Activated CD4-positive, alpha-beta T cell treated with anti-CD3 and anti-CD28 coated beads, Interleukin-2, amount 50 U/mL, for 1 hour (primary cell): ENCODE data around the gene TMEM212.
"Not testable (repeated sequence)": the region's sequence is repeated elsewhere in the genome, so short reads cannot be mapped to it uniquely, and the experiment has no call there.

ENCODE experiments used
- DNase-seq: peaks from one replicate; pipeline ENCODE4 v3.0.0-alpha.2; 2020

TMEM212 gene

GRCh38 chr3:171835116-171835515, 8.0 kb upstream of the TMEM212 start:
- no peak for DNase-seq

- DNase-seq: no peak
These were observed 7.5 kb upstream of the TMEM212 start for GRCh38 chr3:171835613-171836012.

DNA sequence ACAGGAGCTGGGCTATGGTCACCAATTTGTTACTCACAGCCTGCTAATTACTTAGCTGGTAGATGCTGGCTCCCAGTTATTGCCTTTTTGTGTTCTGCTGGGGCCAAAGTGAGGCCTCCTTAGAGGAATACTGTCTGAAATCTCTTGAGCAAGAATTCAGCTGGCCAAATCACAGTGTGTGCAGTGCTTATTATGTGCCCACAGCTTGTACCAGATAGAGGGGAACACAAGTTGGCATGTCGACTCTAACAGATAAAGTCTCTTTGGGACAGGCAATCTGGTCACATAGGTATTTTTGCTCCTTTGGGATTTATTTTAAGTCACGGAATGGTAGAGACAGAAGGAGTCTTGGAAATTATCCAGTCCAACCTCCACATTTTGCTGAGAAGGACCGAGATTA, 6.3 kb upstream of the TMEM212 start:
- DNase-seq: no peak

DNA sequence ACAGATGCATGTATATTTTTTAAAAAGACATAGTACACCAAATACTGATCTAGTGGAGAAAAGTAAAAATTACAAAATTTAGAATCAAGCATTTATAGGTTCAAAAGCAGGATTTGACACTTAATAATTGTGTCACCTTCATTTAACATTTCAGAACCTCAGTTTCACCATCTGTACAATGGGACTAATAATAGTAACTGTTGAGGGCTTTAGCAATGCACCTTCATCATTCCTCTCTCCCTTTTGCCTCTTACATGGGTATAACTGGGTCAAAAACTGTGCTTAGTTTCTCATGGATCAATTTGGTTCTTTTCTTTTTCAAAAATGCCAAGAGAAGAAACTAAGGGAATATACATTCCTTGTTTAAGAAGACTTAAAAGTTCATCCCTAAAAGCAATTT, 5.5 kb upstream of the TMEM212 start:
- DNase-seq: no peak

DNA sequence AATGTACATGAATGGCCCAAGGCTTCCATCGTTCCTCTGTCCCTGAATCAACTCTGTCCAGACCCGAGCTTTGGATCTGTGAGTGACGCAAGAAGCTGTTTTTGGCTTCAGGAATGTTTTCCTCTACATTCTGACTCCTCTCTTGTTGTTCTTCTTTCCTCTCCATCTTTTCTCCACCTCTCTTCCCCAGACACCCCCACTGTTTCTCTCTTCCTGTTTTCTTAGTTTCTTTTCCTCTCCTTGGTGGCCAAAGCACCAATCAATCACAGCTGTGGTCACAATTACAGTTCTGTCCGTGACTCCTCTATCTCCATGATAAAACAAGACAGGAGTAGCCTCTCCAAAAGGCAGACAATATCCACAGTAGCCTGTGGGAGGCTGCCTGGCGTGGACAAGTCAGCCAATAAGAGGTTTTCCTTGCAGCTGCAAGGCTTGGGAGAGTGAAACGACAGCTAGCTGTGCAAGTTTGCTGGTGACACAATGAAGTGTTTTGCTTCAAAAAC, 4.9 kb upstream of the TMEM212 start:
- DNase-seq: no peak

GRCh38 chr3:171839270-171839669, 3.9 kb upstream of the TMEM212 start:
- DNase-seq: no peak

DNA sequence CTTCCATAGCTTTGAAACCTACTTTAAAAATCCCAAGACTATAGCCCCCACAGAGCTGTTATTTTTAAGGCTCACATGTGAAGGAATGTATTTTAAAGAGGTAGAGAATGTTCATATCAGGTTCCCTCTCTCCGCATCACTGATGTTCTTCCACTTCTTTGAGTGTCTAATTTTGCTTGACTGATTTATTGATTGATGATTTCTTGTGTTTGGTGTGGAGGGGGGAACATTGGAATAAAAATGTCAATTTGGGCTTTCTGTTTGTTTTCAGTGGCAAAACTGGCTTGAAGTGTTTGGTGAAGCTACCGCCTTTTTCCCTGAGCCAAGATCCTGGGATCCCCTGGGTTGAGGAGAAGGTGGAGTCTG, 2.7 kb upstream of the TMEM212 start:
- no peak for DNase-seq

- DNase-seq: no peak
These were observed 2.1 kb upstream of the TMEM212 start for GRCh38 chr3:171840811-171841619.

GRCh38 chr3:171841620-171842000, 1.5 kb upstream of the TMEM212 start:
- DNase-seq: no peak

DNA sequence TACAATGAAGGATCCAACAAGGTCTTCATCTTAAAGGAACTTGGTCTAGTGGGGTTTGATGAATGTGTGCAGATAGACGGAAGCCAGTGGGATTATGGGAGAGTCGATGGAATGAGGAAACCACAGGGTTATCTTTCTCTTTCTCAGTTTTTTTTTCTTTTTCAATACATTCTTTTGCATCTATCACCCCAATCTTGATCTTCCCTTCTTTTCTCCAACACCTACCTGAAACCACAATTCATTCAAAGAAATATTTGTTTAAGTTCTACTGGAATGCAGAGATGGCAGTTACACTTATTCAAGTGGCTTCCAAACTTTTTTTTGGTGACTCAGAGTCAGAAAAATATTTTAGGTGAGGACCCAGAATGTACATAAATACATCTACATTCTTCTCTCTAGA, 1.7 kb downstream of the TMEM212 start:
- no peak for DNase-seq

GRCh38 chr3:171845481-171846284, 2.5 kb downstream of the TMEM212 start:
- no peak for DNase-seq

DNA sequence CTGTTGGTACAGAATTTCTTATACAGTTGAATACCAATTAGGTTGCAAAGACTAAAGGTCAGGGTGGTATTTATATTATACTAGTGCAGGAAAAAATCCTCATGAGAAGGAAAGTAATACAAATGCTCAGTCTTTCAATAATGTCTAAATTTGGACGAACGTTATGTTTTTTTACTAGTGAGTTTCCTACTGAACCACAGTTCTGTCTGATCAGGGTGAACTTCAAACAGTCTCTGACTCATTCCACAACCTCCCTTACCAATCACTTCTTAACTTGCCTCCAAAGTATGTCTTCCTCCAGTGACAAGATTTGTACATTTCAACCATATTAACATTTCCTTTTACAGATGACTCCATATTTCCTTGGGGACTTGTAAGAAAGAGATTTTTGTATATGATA, 3.4 kb downstream of the TMEM212 start:
- no peak for DNase-seq

GRCh38 chr3:171847133-171847532, 4.0 kb downstream of the TMEM212 start:
- no peak for DNase-seq

DNA sequence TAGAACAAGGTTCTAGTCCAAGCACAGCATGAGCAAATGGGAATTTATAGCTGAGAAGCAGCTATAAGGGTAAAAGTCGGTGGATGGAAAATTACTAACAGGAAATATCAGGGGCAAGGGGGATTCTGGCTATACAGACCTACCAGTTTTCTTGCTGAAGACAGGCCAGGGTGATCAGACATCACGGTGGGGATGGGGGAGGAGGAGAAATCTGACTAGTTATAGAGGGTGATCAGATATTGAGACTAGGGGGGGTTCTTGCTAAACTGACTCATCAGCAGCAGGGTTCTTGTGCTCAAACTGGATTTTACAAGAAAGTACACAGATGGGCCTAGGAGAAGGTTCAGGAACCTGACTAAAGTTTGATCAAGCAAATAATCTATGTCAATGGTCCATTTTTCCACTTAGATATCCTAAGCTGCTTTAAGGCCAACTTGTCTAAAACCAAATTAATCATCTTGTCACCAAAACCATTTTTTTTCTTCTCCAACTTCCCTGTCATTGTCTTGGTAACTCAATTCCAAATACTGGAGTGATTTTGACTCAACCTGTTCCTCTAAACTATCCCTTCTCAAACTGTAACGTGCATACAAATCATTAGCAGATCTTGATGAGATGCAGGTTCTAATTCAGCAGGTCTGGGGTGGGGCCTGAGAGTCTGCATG, 4.6 kb downstream of the TMEM212 start:
- DNase-seq: no peak

- no peak for DNase-seq
These were observed 6.6 kb downstream of the TMEM212 start for GRCh38 chr3:171849617-171850319.

- DNase-seq: no peak
These were observed 7.3 kb downstream of the TMEM212 start for GRCh38 chr3:171850320-171850959.

GRCh38 chr3:171850960-171851659, 8.0 kb downstream of the TMEM212 start:
- DNase-seq: no peak

DNA sequence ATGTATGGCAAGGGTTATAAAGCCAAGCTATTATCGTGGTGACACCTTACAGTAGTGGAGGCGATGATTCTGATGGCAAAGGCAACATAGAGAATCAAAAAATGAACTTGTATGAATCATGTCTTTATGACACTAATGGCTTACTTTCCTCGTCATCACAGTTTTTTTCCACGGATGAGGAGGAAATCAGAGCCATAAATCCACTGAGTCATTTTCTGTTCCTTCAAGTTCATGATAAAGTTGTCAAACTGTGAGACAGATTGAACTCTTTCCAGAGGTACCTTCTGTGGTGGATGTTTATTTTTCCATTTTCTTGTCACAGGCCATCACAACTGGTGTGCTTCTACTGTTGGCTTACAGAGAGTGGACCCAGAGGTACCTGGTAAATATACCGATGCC, 8.5 kb downstream of the TMEM212 start:
- no peak for DNase-seq

DNA sequence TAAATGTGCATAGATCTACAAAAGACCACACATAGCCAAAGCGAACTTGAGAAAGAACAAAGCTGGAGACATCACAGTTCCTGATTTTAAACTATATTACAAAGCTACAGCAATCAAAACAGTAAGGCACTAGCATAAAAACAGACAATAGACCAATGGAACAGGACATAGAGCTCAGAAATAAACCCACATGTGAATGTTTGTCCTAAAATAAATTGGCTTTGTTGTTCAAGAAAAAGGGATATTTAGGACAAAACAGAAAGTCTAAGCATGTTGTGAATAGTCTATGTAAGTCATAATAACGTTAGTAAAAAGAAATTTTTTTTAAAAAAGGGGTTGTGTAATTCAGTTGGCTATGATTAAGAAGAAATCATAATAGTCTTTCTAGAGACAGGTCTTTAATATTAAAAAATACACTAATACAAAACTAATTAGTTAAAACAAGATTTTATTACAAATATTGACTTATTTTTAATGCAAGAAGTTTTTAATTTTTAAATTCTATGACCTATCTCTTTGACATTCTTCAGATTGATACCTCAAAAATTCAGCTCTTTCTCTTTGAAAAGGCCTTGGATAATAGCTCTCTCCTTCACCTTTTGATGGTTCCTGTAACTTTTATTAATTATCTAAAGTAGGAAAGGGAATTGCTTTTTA, 11.6 kb downstream of the TMEM212 start:
- DNase-seq: no peak

- not testable (repeated sequence) for DNase-seq
These were observed 15.6 kb downstream of the TMEM212 start for GRCh38 chr3:171858770-171859169.

- no peak for DNase-seq
These were observed 17.8 kb downstream of the TMEM212 start for GRCh38 chr3:171860830-171861535.
